B cell (primary cell): ENCODE measurements around the gene UBE2G2.

Source experiments
- CTCF ChIP-seq: fragments of 200-600 bp; IDR thresholded peaks from one replicate; pipeline ENCODE4 v1.8.0; 2022; ENCODE audit warnings: antibody characterized with exemption, mild to moderate bottlenecking
- EZH2 ChIP-seq: IDR thresholded peaks from 2 replicates; pipeline ENCODE4 v1.6.1; 2012; ENCODE audit warnings: borderline replicate concordance, low read depth, mild to moderate bottlenecking, moderate library complexity, low read length; ENCODE audit not compliant: insufficient read depth, poor library complexity, severe bottlenecking

- TF ChIP-seq CTCF (peak; percentile 7), EZH2 (no peak)
Observed at GRCh38 chr21:44846224-44846484, 44.5 kb upstream of the UBE2G2 start.
